HL-60 (cell line): ENCODE data around the gene CNOT3.

ENCODE experiments used
- TF ChIP-seq, protein P1 (sequence below): IDR thresholded peaks from one replicate; pipeline ENCODE4 v1.5.1; 2011; ENCODE audit warnings: low read length, control low read depth, inconsistent platforms; ENCODE audit not compliant: insufficient read depth
- TF ChIP-seq, protein P2 (sequence below): IDR thresholded peaks from 2 replicates; pipeline ENCODE4 v1.6.1; 2012; ENCODE audit warnings: low read depth; ENCODE audit not compliant: insufficient replicate concordance

DNA sequence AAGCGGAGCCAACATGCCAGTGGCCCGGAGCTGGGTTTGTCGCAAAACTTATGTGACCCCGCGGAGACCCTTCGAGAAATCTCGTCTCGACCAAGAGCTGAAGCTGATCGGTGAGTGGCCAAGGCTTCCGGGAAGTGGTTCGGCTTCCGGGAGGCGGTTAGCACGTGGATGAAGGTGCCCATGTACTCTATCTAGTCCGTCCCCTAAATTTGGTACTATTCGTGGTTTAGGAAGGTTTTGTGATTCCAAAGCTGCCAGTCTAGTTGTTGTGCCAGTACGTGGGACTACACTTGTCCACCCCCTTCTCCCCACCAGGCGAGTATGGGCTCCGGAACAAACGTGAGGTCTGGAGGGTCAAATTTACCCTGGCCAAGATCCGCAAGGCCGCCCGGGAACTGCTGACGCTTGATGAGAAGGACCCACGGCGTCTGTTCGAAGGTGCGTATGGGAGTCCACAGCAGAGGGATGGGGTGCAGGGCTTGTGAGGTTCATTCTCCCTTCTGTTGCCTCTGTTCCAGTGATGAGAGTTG lies 63.7 kb downstream of the CNOT3 start:
- TF ChIP-seq, protein P1, sequence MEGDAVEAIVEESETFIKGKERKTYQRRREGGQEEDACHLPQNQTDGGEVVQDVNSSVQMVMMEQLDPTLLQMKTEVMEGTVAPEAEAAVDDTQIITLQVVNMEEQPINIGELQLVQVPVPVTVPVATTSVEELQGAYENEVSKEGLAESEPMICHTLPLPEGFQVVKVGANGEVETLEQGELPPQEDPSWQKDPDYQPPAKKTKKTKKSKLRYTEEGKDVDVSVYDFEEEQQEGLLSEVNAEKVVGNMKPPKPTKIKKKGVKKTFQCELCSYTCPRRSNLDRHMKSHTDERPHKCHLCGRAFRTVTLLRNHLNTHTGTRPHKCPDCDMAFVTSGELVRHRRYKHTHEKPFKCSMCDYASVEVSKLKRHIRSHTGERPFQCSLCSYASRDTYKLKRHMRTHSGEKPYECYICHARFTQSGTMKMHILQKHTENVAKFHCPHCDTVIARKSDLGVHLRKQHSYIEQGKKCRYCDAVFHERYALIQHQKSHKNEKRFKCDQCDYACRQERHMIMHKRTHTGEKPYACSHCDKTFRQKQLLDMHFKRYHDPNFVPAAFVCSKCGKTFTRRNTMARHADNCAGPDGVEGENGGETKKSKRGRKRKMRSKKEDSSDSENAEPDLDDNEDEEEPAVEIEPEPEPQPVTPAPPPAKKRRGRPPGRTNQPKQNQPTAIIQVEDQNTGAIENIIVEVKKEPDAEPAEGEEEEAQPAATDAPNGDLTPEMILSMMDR = no peak
- TF ChIP-seq, protein P2, sequence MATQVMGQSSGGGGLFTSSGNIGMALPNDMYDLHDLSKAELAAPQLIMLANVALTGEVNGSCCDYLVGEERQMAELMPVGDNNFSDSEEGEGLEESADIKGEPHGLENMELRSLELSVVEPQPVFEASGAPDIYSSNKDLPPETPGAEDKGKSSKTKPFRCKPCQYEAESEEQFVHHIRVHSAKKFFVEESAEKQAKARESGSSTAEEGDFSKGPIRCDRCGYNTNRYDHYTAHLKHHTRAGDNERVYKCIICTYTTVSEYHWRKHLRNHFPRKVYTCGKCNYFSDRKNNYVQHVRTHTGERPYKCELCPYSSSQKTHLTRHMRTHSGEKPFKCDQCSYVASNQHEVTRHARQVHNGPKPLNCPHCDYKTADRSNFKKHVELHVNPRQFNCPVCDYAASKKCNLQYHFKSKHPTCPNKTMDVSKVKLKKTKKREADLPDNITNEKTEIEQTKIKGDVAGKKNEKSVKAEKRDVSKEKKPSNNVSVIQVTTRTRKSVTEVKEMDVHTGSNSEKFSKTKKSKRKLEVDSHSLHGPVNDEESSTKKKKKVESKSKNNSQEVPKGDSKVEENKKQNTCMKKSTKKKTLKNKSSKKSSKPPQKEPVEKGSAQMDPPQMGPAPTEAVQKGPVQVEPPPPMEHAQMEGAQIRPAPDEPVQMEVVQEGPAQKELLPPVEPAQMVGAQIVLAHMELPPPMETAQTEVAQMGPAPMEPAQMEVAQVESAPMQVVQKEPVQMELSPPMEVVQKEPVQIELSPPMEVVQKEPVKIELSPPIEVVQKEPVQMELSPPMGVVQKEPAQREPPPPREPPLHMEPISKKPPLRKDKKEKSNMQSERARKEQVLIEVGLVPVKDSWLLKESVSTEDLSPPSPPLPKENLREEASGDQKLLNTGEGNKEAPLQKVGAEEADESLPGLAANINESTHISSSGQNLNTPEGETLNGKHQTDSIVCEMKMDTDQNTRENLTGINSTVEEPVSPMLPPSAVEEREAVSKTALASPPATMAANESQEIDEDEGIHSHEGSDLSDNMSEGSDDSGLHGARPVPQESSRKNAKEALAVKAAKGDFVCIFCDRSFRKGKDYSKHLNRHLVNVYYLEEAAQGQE = no peak
